ENCODE data around the gene NFE2L2.
A peak's percentile ranks its signal among the peaks of the same experiment; 100 is the strongest.
"Not testable (repeated sequence)": the region's sequence is repeated elsewhere in the genome, so short reads cannot be mapped to it uniquely, and the experiment has no call there.

The NFE2L2 gene

DNA sequence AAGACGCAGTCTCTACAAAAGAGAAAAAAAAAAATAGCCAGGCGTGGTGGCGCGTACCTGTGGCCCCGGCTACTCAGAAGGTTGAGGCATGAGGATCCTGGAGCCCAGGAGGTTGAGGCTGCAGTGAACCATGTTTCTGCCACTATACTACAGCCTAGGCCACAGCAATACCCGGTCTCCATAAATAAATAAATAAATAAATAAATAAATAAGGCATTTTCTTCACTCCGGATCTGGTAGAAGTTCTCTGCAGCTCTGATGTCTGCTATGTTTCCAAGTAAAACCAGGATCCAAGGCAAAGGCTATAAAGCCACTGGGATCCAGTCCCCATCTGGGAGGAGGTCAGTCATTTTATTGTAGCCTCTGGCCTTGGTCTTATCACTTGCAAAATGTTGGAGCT is 15.5 kb downstream of the NFE2L2 start:
- H3K27ac ChIP-seq = no peak overlapping the region
- H3K27me3 ChIP-seq (replicated peaks) = no peaks in the 10 kb centered on the region
- no peak overlapping the region for H3K4me3 ChIP-seq (ENCODE audit: low read depth, low read length)
- in situ Hi-C loops (cut with HindIII; ENCODE audit: low pct_ligation_motif_present, low sequenced_read_pairs) = no loop called here
- DNase-seq = no peak
- TF ChIP-seq, protein P1, sequence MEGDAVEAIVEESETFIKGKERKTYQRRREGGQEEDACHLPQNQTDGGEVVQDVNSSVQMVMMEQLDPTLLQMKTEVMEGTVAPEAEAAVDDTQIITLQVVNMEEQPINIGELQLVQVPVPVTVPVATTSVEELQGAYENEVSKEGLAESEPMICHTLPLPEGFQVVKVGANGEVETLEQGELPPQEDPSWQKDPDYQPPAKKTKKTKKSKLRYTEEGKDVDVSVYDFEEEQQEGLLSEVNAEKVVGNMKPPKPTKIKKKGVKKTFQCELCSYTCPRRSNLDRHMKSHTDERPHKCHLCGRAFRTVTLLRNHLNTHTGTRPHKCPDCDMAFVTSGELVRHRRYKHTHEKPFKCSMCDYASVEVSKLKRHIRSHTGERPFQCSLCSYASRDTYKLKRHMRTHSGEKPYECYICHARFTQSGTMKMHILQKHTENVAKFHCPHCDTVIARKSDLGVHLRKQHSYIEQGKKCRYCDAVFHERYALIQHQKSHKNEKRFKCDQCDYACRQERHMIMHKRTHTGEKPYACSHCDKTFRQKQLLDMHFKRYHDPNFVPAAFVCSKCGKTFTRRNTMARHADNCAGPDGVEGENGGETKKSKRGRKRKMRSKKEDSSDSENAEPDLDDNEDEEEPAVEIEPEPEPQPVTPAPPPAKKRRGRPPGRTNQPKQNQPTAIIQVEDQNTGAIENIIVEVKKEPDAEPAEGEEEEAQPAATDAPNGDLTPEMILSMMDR (IDR thresholded peaks at IDR 0.05; ENCODE audit: low read depth, low read length, missing control alignments) = no peak
- H3K36me3 ChIP-seq (replicated peaks) = no peaks in the 10 kb centered on the region

DNA sequence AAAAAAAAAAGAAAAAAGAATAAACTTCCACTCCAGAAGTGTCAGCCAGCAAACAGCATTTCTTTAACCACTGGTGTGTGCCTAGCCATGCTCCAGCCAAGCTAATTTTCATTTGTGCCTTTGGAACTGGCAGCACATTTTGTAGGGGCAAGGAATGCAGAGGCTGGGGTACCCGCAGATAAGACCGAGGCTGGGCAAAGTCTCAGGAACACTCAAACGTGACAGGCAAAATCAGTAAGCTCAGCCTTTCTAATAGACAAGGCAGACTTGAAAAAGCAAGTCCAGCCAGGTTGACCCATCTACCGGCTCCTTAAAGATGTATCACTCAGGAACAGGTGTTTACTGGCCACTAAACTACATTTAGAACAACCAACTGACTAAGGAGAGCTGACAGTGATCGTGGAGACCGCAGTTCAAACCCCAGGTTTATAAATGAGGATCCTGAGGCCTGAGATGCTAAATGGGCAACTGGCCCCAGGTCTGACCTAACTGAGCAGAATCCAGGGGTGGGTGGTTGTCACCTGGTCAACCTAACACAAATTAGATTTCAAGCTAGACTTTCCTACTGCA is 16.7 kb downstream of the NFE2L2 start:
- Histone ChIP-seq H3K4me3 (ENCODE audit: low read depth, low read length) (no peak overlapping the region), H3K27me3 (replicated peaks) (no peaks in the 10 kb centered on the region), H3K27ac (no peak overlapping the region), H3K36me3 (replicated peaks) (no peaks in the 10 kb centered on the region)
- in situ Hi-C loops (cut with HindIII; ENCODE audit: low pct_ligation_motif_present, low sequenced_read_pairs) = no loop called here
- TF ChIP-seq, protein P1 (IDR thresholded peaks at IDR 0.05; ENCODE audit: low read depth, low read length, missing control alignments) = no peak
- no peak for DNase-seq

- H3K36me3 ChIP-seq (replicated peaks); in situ Hi-C loops (cut with HindIII; ENCODE audit: low pct_ligation_motif_present, low sequenced_read_pairs); DNase-seq; H3K4me3 ChIP-seq (ENCODE audit: low read depth, low read length); H3K27me3 ChIP-seq (replicated peaks); H3K27ac ChIP-seq: not testable (repeated sequence)
Measured at GRCh38 chr2:177246523-177247030, 17.9 kb downstream of the NFE2L2 start.

DNA sequence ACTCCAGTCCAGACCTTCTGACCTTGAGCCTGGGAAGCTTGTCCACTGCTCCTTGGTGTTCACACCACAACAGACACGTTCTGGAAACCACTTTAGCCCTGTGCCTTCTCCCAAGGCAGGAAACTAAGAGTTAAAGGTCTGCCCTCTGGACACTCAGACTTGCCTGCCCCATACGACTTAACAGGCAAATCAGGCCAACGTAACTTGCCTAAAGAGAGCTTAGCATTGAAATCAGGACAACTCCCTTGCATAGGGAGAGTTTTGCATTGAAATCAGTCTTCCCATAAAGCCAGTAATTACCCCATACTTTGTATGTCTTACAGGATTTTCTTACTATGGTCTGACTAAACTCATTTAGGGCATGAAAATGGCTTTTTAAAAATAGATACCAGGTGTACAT is 18.5 kb downstream of the NFE2L2 start:
- H3K27me3 ChIP-seq (replicated peaks) = no peaks in the 10 kb centered on the region
- no peaks in the 10 kb centered on the region for H3K36me3 ChIP-seq (replicated peaks)
- H3K27ac ChIP-seq = peak overlapping the region; percentile 92
- H3K4me3 ChIP-seq (ENCODE audit: low read depth, low read length) = no peak overlapping the region
- in situ Hi-C loops (cut with HindIII; ENCODE audit: low pct_ligation_motif_present, low sequenced_read_pairs) = no loop called here
- TF ChIP-seq, protein P1 (IDR thresholded peaks at IDR 0.05; ENCODE audit: low read depth, low read length, missing control alignments) = no peak
- no peak for DNase-seq

DNA sequence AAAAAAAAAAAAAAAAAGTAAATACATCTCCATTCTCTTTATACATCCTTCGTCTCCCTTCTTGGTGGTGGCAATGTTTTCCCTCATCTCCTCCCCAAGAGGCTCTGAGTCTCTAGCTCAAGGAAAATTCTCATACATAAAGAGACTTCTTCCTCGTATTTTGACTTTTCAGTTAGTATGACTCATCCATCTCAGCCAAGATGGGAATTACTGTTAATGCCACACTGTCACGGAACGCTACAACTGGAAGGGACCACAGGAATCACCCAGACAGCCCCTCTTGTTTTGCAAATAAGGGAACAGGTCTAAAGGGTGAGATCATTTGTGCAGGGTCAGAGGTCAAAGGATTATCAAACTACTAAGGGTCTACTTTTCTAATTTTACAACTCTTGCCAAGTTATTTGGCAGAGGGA is 19.5 kb downstream of the NFE2L2 start:
- in situ Hi-C loops (cut with HindIII; ENCODE audit: low pct_ligation_motif_present, low sequenced_read_pairs) = no loop called here
- peak overlapping the region; percentile 92 for H3K27ac ChIP-seq
- TF ChIP-seq, protein P1 (IDR thresholded peaks at IDR 0.05; ENCODE audit: low read depth, low read length, missing control alignments) = no peak
- H3K36me3 ChIP-seq (replicated peaks) = no peaks in the 10 kb centered on the region
- peak; percentile 84 for DNase-seq
- no peaks in the 10 kb centered on the region for H3K27me3 ChIP-seq (replicated peaks)
- no peak overlapping the region for H3K4me3 ChIP-seq (ENCODE audit: low read depth, low read length)

DNA sequence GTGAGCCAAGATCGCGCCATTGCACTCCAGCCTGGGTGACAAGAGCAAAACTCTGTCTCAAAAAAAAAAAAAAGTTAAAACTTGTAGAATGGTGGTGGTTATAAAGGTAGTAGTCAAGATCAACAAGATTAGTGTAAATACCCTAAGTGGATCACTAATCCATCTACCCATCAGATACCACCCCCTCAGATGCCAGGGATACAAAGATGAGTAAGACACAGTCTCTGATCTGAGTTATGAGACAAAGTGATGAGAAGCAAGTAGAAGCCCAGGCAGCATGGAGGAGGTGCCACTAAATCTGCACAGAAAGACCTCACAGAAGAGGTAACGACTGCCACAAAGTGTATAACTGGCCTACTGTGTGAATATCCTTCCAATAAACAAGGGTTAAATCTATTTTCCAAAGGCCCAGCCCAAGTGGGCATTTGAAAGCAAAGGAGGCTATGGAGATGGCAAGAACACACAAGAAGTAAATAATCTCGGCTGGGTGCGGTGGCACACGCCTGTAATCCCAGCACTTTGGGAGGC is 20.2 kb downstream of the NFE2L2 start:
- Histone ChIP-seq H3K4me3 (ENCODE audit: low read depth, low read length) (no peak overlapping the region), H3K27ac (peak overlapping the region; percentile 92), H3K27me3 (replicated peaks) (no peaks in the 10 kb centered on the region), H3K36me3 (replicated peaks) (no peaks in the 10 kb centered on the region)
- TF ChIP-seq, protein P1 (IDR thresholded peaks at IDR 0.05; ENCODE audit: low read depth, low read length, missing control alignments) = no peak
- DNase-seq = no peak
- in situ Hi-C loops (cut with HindIII; ENCODE audit: low pct_ligation_motif_present, low sequenced_read_pairs) = no loop called here
